Prostate gland (tissue), 2 donors: ENCODE data around the gene SNX9. TPM values are rescaled to one million over a fixed set of nuclear protein-coding genes. Genes with fewer than 3 reads are reported as not detected.
A peak's percentile ranks its signal among the peaks of the same experiment; 100 is the strongest.

Source experiments
- DNase-seq: peaks from one replicate; pipeline ENCODE4 v3.0.0-alpha.2; 2019; ENCODE audit warnings: low spot score
- H3K27ac ChIP-seq, 2 donors: fragments of 200-600 bp; sonication (generic); 2 replicates each; pipeline ENCODE4 v1.5.1; 2017 to 2019
- H3K27me3 ChIP-seq: fragments of 200-600 bp; sonication (generic); replicated peaks from 2 replicates; pipeline ENCODE4 v1.5.1; 2019; ENCODE audit not compliant: insufficient read depth
- H3K36me3 ChIP-seq, 2 donors: fragments of 200-600 bp; sonication (generic); 1 replicate in 1 of 2; 2 replicates in 1 of 2; pipeline versions ENCODE4 v1.5.1 to v1.8.1; 2017 to 2019
- H3K4me1 ChIP-seq: fragments of 200-600 bp; sonication (generic); replicated peaks from 2 replicates; pipeline ENCODE4 v1.5.1; 2019
- H3K4me3 ChIP-seq, 2 donors: fragments of 200-600 bp; sonication (generic); 2 replicates each; pipeline ENCODE4 v1.5.1; 2017 to 2019
- H3K9me3 ChIP-seq: fragments of 200-600 bp; sonication (generic); 2 replicates; pipeline ENCODE4 v1.5.1; 2017
- POLR2A ChIP-seq: fragments of 450-650 bp; IDR thresholded peaks from one replicate; pipeline ENCODE4 v1.6.1; 2016; ENCODE audit warnings: antibody characterized with exemption, mild to moderate bottlenecking
- POLR2AphosphoS5 ChIP-seq: sonication (generic); formaldehyde crosslinking; IDR thresholded peaks from one replicate; pipeline ENCODE4 v1.6.1; 2017; ENCODE audit warnings: antibody characterized with exemption
- WGBS: methylation state at CpG from one replicate; pipeline ENCODE4 v1.1.5; 2018; 5-methylcytosine and 5-hydroxymethylcytosine counted together
- intact Hi-C: fragments of 100-400 bp; cut with DNase I; formaldehyde crosslinking; loops from one replicate; pipeline ENCODE4 v1.14.2; 2022
- total RNA-seq, 2 donors: library from RNA; depleted of rRNA; stranded (reverse); fragments of >200 nt; gene quantifications; one replicate each; pipeline ENCODE4 v1.1.0, GENCODE V29; 2016
- TF ChIP-seq, protein P1 (sequence below), 4 experiments: fragments of 200-600 bp in 2 of 4; fragments of 450-650 bp in 2 of 4; sonication (generic) in 2 of 4; IDR thresholded peaks; 1 replicate in 3 of 4; 2 replicates in 1 of 4; pipeline ENCODE4 v1.5.1; 2016 to 2019; ENCODE audit warnings: antibody characterized with exemption in 4 of 4, mild to moderate bottlenecking in 2 of 4, moderate library complexity in 2 of 4

The SNX9 gene
- total RNA-seq, 2 donors from 2014 or later, result 39.2 to 40.6 TPM

DNA sequence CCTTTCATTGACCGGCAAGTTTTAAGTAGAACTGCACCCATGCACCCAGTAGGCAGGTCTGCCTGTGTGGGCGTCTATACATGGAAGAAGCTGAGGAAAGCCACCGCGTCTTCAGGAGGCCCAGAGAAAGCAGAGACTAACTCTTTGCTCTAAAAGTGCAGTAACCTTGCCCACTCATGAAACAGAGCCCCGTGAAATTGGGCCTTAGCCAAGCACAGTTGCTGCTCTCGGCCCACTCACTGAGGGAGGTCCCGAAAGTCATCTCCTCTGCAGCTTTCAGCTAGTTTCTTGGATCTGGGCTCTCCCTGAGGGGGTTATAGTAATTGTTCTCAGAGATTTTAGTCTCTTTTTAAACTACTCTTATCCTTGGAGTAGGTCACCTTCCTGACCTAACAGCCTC lies 84.6 kb downstream of the SNX9 start:
- DNase-seq, result no peak
- Histone ChIP-seq H3K9me3 (no peaks in the 10 kb centered on the region), H3K36me3 (peaks cover 0 to 12% of the 10 kb centered on the region in 2 donors), H3K4me1 (no peaks in the 10 kb centered on the region), H3K27me3 (no peaks in the 10 kb centered on the region), H3K4me3 (no peak overlapping the region), H3K27ac (no peak overlapping the region)
- 88% methylated on average over 7 of the region's 7 CpGs for WGBS
- TF ChIP-seq, protein P1, sequence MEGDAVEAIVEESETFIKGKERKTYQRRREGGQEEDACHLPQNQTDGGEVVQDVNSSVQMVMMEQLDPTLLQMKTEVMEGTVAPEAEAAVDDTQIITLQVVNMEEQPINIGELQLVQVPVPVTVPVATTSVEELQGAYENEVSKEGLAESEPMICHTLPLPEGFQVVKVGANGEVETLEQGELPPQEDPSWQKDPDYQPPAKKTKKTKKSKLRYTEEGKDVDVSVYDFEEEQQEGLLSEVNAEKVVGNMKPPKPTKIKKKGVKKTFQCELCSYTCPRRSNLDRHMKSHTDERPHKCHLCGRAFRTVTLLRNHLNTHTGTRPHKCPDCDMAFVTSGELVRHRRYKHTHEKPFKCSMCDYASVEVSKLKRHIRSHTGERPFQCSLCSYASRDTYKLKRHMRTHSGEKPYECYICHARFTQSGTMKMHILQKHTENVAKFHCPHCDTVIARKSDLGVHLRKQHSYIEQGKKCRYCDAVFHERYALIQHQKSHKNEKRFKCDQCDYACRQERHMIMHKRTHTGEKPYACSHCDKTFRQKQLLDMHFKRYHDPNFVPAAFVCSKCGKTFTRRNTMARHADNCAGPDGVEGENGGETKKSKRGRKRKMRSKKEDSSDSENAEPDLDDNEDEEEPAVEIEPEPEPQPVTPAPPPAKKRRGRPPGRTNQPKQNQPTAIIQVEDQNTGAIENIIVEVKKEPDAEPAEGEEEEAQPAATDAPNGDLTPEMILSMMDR (IDR thresholded peaks at IDR 0.05), result no peak
- TF ChIP-seq POLR2A (no peak), POLR2AphosphoS5 (no peak)
- intact Hi-C loops, result no loop called here

DNA sequence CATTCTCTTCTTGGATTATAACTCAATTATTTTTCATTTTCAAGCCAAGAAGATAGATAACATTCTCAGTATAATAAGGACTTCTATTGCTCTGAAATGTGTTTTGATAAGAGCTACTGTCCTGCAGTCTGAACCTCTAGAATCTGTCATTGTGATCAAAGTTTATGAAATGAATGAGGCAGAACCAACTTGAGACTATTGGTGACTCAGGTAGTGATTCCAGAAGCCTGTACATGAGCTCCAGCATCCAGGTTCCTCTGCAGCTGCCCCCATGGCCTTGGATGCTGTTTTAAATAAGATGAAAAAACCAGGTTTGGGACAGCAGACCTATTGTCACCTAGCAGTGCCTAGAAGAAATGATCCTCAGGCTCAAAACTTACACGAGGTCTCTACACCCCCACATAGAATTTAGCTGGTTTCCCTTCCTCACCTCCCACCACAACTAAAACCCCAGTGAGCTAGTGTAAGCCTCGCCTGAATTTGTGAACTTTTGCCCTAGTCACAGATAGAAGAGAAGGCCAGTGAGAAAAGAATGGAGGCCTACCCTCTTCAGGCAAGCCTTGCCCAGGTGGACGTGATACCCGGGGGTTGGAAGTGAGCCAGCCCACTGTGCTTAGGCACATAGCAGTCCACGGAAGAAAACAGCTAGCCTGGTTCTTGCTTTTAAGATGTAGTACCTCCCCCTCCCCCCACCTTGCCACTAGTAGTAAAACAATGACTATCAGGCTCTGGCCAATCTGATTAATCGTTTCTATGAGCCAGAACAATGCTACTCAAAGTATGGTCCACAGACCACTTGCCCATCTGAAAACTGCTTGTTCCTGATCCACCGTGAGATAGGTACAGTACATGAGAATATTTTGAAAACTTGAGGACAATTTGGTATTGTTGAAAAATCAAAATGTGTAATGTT lies 85.6 kb downstream of the SNX9 start:
- TF ChIP-seq POLR2AphosphoS5 (no peak), POLR2A (no peak)
- TF ChIP-seq, protein P1 (IDR thresholded peaks at IDR 0.05), result no peak
- Histone ChIP-seq H3K9me3 (no peaks in the 10 kb centered on the region), H3K4me1 (no peaks in the 10 kb centered on the region), H3K4me3 (no peak overlapping the region), H3K27ac (no peak overlapping the region), H3K27me3 (no peaks in the 10 kb centered on the region), H3K36me3 (peaks cover 0 to 10% of the 10 kb centered on the region in 2 donors)
- intact Hi-C loops, result no loop called here
- 80% methylated on average over 7 of the region's 7 CpGs for WGBS
- no peak for DNase-seq

DNA sequence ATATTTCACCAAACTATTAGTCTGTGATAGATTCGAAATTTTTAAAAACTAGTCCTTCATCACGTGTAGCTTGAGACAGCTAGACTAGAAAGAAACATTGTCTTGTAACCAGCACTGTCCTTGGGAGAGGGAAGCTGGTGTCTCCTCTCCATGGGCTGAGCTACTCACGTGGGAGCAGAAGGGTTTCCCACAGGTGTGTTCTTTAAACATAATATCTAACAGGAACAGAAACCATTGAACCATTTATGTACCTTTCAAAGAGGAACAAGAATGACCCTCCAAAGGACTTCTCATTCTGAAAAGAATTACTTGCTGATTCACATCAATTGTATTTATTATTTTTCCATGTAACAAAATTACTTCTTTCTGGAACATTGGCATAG lies 86.2 kb downstream of the SNX9 start:
- Histone ChIP-seq H3K9me3 (no peaks in the 10 kb centered on the region), H3K27ac (no peak overlapping the region), H3K36me3 (peaks cover 0 to 10% of the 10 kb centered on the region in 2 donors), H3K27me3 (no peaks in the 10 kb centered on the region), H3K4me1 (no peaks in the 10 kb centered on the region), H3K4me3 (no peak overlapping the region)
- no peak for DNase-seq
- intact Hi-C loops, result no loop called here
- WGBS, result 86% methylated on average over 3 of the region's 3 CpGs
- TF ChIP-seq POLR2AphosphoS5 (no peak), POLR2A (no peak)
- TF ChIP-seq, protein P1 (IDR thresholded peaks at IDR 0.05), result no peak

DNA sequence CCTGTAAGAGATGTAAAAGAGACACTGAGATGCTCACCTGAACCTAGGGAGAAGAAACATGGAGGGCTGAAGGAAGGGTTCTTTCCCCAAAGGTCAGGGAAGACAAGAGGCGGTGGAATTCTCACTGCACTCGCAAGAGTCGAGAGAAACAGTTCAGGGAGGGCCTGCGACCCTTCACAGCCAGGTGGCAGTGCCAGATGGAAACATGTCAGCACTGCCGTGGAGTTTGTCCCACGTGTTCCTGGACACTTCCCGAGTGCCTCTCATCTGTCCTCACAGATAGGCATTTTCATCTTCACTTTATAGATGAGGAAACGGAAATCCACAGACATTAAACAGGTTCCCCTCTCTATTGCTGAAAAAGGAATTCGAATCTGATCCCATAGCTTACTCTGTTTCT lies 88.2 kb downstream of the SNX9 start:
- TF ChIP-seq, protein P1 (IDR thresholded peaks at IDR 0.05), result no peak
- TF ChIP-seq POLR2A (no peak), POLR2AphosphoS5 (no peak)
- Histone ChIP-seq H3K27ac (peak overlapping the region in 1 of 2 donors; percentile 13), H3K27me3 (no peaks in the 10 kb centered on the region), H3K36me3 (peaks cover 0 to 10% of the 10 kb centered on the region in 2 donors), H3K9me3 (no peaks in the 10 kb centered on the region), H3K4me3 (no peak overlapping the region), H3K4me1 (no peaks in the 10 kb centered on the region)
- intact Hi-C loops, result no loop called here
- DNase-seq, result no peak
- WGBS, result 71% methylated on average over 9 of the region's 9 CpGs

DNA sequence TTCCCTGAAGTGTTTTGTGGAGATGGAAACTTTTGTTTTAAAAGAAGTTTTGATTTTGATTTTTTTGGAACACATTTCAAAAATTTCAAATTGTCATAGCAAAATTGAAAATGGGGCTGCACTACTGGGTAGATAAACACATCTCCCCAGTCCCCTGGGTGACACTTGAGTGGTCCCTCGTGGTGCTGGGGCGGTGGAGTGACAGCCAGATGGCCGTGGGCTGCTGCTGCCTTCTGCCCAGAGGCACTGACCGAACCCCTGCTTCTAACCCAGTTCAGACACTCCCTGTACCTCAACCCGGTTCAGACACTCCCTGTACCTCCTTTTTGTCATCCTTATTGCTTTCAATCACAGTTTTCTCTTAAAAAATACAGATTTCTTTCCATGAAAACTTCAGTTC lies 88.7 kb downstream of the SNX9 start:
- Histone ChIP-seq H3K4me1 (no peaks in the 10 kb centered on the region), H3K9me3 (no peaks in the 10 kb centered on the region), H3K4me3 (no peak overlapping the region), H3K27ac (peak overlapping the region in 1 of 2 donors; percentile 13), H3K27me3 (no peaks in the 10 kb centered on the region), H3K36me3 (peaks cover 0 to 10% of the 10 kb centered on the region in 2 donors)
- no peak for DNase-seq
- TF ChIP-seq POLR2A, result no peak
- TF ChIP-seq, protein P1 (IDR thresholded peaks at IDR 0.05), result no peak
- TF ChIP-seq POLR2AphosphoS5, result no peak
- 51% methylated on average over 5 of the region's 5 CpGs for WGBS
- intact Hi-C loops, result no loop called here
